H9 (cell line): Measurements from ENCODE around the gene PIAS4. TPM values are rescaled to one million over a fixed set of nuclear protein-coding genes. Genes with fewer than 3 reads are reported as not detected.

ENCODE experiments used
- DNase-seq: peaks from one replicate; pipeline ENCODE4 v3.0.0-alpha.2; 2017
- H2AFZ ChIP-seq: one replicate; pipeline ENCODE4 v1.6.1; 2013; ENCODE audit warnings: mild to moderate bottlenecking, low read length, control low read depth, moderate library complexity
- H2AK5ac ChIP-seq: 2 replicates; pipeline ENCODE4 v1.6.1; 2013; ENCODE audit warnings: low read length, control low read depth, mixed read lengths; ENCODE audit not compliant: insufficient read length
- H2BK120ac ChIP-seq: one replicate; pipeline ENCODE4 v1.6.1; 2013; ENCODE audit warnings: low read depth, mild to moderate bottlenecking, low read length, control low read depth, inconsistent platforms; ENCODE audit not compliant: poor library complexity, severe bottlenecking
- H2BK12ac ChIP-seq: 2 replicates; pipeline ENCODE4 v1.6.1; 2013; ENCODE audit warnings: low read length, control low read depth, mixed read lengths, low read depth; ENCODE audit not compliant: insufficient read length
- H2BK15ac ChIP-seq: 2 replicates; pipeline ENCODE4 v1.6.1; 2013; ENCODE audit warnings: low read depth, low read length, control low read depth
- H2BK20ac ChIP-seq: one replicate; pipeline ENCODE4 v1.6.1; 2013; ENCODE audit warnings: low read depth, mild to moderate bottlenecking, low read length, control low read depth, inconsistent platforms; ENCODE audit not compliant: poor library complexity, severe bottlenecking
- H2BK5ac ChIP-seq: 2 replicates; pipeline ENCODE4 v1.6.1; 2013; ENCODE audit warnings: low read length, control low read depth, mixed read lengths; ENCODE audit not compliant: insufficient read length
- H3K14ac ChIP-seq: 2 replicates; pipeline ENCODE4 v1.6.1; 2013; ENCODE audit warnings: low read length, control low read depth; ENCODE audit not compliant: insufficient read depth
- H3K18ac ChIP-seq: 2 replicates; pipeline ENCODE4 v1.6.1; 2013; ENCODE audit warnings: low read depth, mild to moderate bottlenecking, mixed read lengths, low read length, control low read depth; ENCODE audit not compliant: insufficient read length
- H3K23ac ChIP-seq: 2 replicates; pipeline ENCODE4 v1.6.1; 2013; ENCODE audit warnings: low read length, control low read depth, mixed read lengths, low read depth; ENCODE audit not compliant: insufficient read length
- H3K23me2 ChIP-seq: 2 replicates; pipeline ENCODE4 v1.6.1; 2013; ENCODE audit warnings: low read depth, mild to moderate bottlenecking, mixed read lengths, low read length, control low read depth; ENCODE audit not compliant: insufficient read length, poor library complexity, severe bottlenecking
- H3K27ac ChIP-seq: 2 replicates; pipeline ENCODE4 v1.5.1; 2013; ENCODE audit warnings: low read length, control low read depth, mixed read lengths, low read depth; ENCODE audit not compliant: insufficient read length
- H3K27me3 ChIP-seq: 2 replicates; pipeline ENCODE4 v1.6.1; 2013; ENCODE audit warnings: low read length, control low read depth, inconsistent platforms; ENCODE audit not compliant: insufficient read depth
- H3K4ac ChIP-seq: 2 replicates; pipeline ENCODE4 v1.6.1; 2013; ENCODE audit warnings: low read depth, mild to moderate bottlenecking, control low read depth, inconsistent platforms, low read length, moderate library complexity
- H3K4me1 ChIP-seq: 2 replicates; pipeline ENCODE4 v1.6.1; 2013; ENCODE audit warnings: low read length, control low read depth, inconsistent platforms; ENCODE audit not compliant: insufficient read depth
- H3K4me2 ChIP-seq: 2 replicates; pipeline ENCODE4 v1.6.1; 2013; ENCODE audit warnings: low read length, control low read depth, mixed read lengths; ENCODE audit not compliant: insufficient read length, insufficient read depth
- H3K56ac ChIP-seq: 2 replicates; pipeline ENCODE4 v1.6.1; 2013; ENCODE audit warnings: low read depth, mild to moderate bottlenecking, mixed read lengths, low read length, control low read depth; ENCODE audit not compliant: insufficient read length
- H3K79me1 ChIP-seq: 2 replicates; pipeline ENCODE4 v1.6.1; 2013; ENCODE audit warnings: low read depth, mild to moderate bottlenecking, moderate library complexity, low read length, control low read depth, inconsistent platforms; ENCODE audit not compliant: insufficient read depth, poor library complexity, severe bottlenecking
- H3K79me2 ChIP-seq: 2 replicates; pipeline ENCODE4 v1.6.1; 2013; ENCODE audit warnings: low read length, control low read depth, inconsistent platforms; ENCODE audit not compliant: insufficient read depth
- H3K9ac ChIP-seq: 2 replicates; pipeline ENCODE4 v1.6.1; 2013; ENCODE audit warnings: low read length, control low read depth, mixed read lengths; ENCODE audit not compliant: insufficient read length; ENCODE audit errors: extremely low read depth
- H3K9me3 ChIP-seq: one replicate; pipeline ENCODE4 v1.6.1; 2013; ENCODE audit warnings: low read depth, low read length, inconsistent platforms; ENCODE audit not compliant: control insufficient read depth
- H3T11ph ChIP-seq: one replicate; pipeline ENCODE4 v1.6.1; 2013; ENCODE audit warnings: mild to moderate bottlenecking, low read length, control low read depth, inconsistent platforms
- H4K20me1 ChIP-seq: one replicate; pipeline ENCODE4 v1.6.1; 2013; ENCODE audit not compliant: control insufficient read depth, insufficient read length, insufficient read depth
- H4K5ac ChIP-seq: 2 replicates; pipeline ENCODE4 v1.6.1; 2013; ENCODE audit warnings: low read depth, mild to moderate bottlenecking, mixed read lengths, low read length, control low read depth; ENCODE audit not compliant: insufficient read length
- H4K8ac ChIP-seq: replicated peaks from 2 replicates; pipeline ENCODE4 v1.6.1; 2013; ENCODE audit warnings: low read length, control low read depth, mixed read lengths, low read depth; ENCODE audit not compliant: insufficient read length
- H4K91ac ChIP-seq: 2 replicates; pipeline ENCODE4 v1.6.1; 2013; ENCODE audit warnings: low read depth, mild to moderate bottlenecking, moderate library complexity, mixed read lengths, low read length, control low read depth; ENCODE audit not compliant: insufficient read length
- H3K27ac Mint-ChIP-seq, 3 experiments: 2 replicates in 2 of 3; 3 replicates in 1 of 3; pipeline ENCODE4 v1.8.0; 2020 to 2021; ENCODE audit warnings: mixed read lengths in 3 of 3, mild to moderate bottlenecking in 1 of 3, moderate library complexity in 1 of 3
- H3K27me3 Mint-ChIP-seq: 2 replicates; pipeline ENCODE4 v1.8.0; 2021; ENCODE audit warnings: low read depth, mild to moderate bottlenecking, moderate library complexity, mixed read lengths
- H3K36me3 Mint-ChIP-seq, 3 experiments: 2 replicates in 2 of 3; 3 replicates in 1 of 3; pipeline ENCODE4 v1.8.0; 2020 to 2021; ENCODE audit warnings: low read depth in 3 of 3, mixed read lengths in 3 of 3; ENCODE audit not compliant: insufficient read depth in 1 of 3
- H3K4me1 Mint-ChIP-seq, 2 experiments: 2 replicates each; pipeline ENCODE4 v1.8.0; 2020; ENCODE audit warnings: mixed read lengths in 2 of 2
- H3K4me3 Mint-ChIP-seq, 2 experiments: 2 replicates in 1 of 2; 3 replicates in 1 of 2; pipeline ENCODE4 v1.8.0; 2020 to 2021; ENCODE audit warnings: mild to moderate bottlenecking in 2 of 2, mixed read lengths in 2 of 2, moderate library complexity in 1 of 2
- H3K9me3 Mint-ChIP-seq, 2 experiments: 2 replicates in 1 of 2; 3 replicates in 1 of 2; pipeline ENCODE4 v1.8.0; 2020; ENCODE audit warnings: mild to moderate bottlenecking in 2 of 2, mixed read lengths in 2 of 2, moderate library complexity in 1 of 2
- CTCF ChIP-seq: fragments of 200-600 bp; sonication (generic); conservative IDR thresholded peaks from 3 replicates; pipeline ENCODE4 v1.8.0; 2021; ENCODE audit warnings: antibody characterized with exemption, mild to moderate bottlenecking
- WGBS: extraction: QIAGEN DNeasy Blood & Tissue Kit; methylation state at CpG from one replicate; pipeline ENCODE4 v1.1.7; 2013; ENCODE audit warnings: missing lambda C conversion rate, low lambda C conversion rate, mixed read lengths; ENCODE audit not compliant: insufficient read length; ENCODE audit errors: extremely low coverage; 5-methylcytosine and 5-hydroxymethylcytosine counted together
- total RNA-seq: library from RNA; stranded (reverse); gene quantifications from 2 replicates; pipeline ENCODE4 v1.2.1, GENCODE V29; 2021

Gene PIAS4
- total RNA-seq, 1 experiment from 2014 or later, result 52.0 TPM

- H3K79me2 ChIP-seq, result peaks cover 7% of the 10 kb centered on the region; the same call in 1 of the 2 replicates
Measured at GRCh38 chr19:4018775-4019504, 11.4 kb downstream of the PIAS4 start.

More at GRCh38 chr19:4018775-4019504, 11.4 kb downstream of the PIAS4 start:
- no peaks in the 10 kb centered on the region for H3K27me3 Mint-ChIP-seq
- H3K9me3 Mint-ChIP-seq, result no peaks in the 10 kb centered on the region; a peak in 1 of 5 replicates
- Histone ChIP-seq H4K20me1 (no peaks in the 10 kb centered on the region), H3K18ac (no peak overlapping the region), H2BK5ac (no peak overlapping the region), H3K23ac (no peak overlapping the region), H3K9ac (no peak overlapping the region), H3T11ph (no peak overlapping the region), H2BK20ac (no peak overlapping the region), H2BK12ac (no peak overlapping the region), H3K23me2 (no peaks in the 10 kb centered on the region), H2AFZ (no peak overlapping the region), H3K27me3 (no peaks in the 10 kb centered on the region), H3K79me1 (peaks cover 9% of the 10 kb centered on the region), H4K91ac (no peak overlapping the region), H2BK120ac (no peak overlapping the region), H4K8ac (no peak overlapping the region), H2AK5ac (no peak overlapping the region), H3K27ac (no peak overlapping the region), H3K9me3 (no peaks in the 10 kb centered on the region), H3K4ac (no peak overlapping the region), H3K56ac (no peak overlapping the region), H4K5ac (no peak overlapping the region), H3K4me2 (no peak overlapping the region), H2BK15ac (no peak overlapping the region), H3K4me1 (no peaks in the 10 kb centered on the region), H3K14ac (no peak overlapping the region)
- H3K36me3 Mint-ChIP-seq, result peaks cover 7 to 33% (median 27%) of the 10 kb centered on the region in 3 experiments; a peak in 6 of 7 replicates
- H3K4me1 Mint-ChIP-seq, result peaks cover 0 to 11% of the 10 kb centered on the region in 2 experiments; a peak in 2 of 4 replicates
- no peak for TF ChIP-seq CTCF
- H3K27ac Mint-ChIP-seq, result peak overlapping the region; percentile 28 to 44 (median 40); a peak in 2 of 7 replicates
- WGBS, result no CpG with 5 or more reads among the region's 19 CpGs
- DNase-seq, result no peak
- H3K4me3 Mint-ChIP-seq, result no peak overlapping the region
